Measurements from ENCODE around the gene ALS2.

ALS2 gene

DNA sequence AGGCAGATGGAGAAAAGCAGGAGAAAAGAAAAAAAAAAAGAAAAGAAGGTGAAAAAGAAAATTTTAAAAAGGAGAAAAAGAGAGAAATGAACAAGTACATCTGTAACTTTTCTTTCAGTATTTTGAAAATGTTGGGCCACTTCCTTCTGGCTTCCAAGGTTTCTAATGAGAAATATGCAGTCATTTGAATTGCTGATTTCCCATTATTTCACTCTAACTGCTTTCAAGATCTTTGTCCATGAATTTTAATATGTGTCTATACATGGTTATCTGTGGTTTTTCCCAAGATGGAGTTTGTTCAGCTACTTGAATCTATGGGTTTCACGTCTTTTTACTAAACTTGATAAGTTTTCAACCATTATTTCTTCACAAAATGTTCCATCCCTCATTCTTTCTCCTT lies 68.0 kb downstream of the ALS2 start:
- DNase-seq (ENCODE audit: low spot score), result no peak
- in situ Hi-C loops (cut with MboI; ENCODE audit: low sequenced_read_pairs, unreplicated experiment), result no loop called here
- TF ChIP-seq, protein P1, sequence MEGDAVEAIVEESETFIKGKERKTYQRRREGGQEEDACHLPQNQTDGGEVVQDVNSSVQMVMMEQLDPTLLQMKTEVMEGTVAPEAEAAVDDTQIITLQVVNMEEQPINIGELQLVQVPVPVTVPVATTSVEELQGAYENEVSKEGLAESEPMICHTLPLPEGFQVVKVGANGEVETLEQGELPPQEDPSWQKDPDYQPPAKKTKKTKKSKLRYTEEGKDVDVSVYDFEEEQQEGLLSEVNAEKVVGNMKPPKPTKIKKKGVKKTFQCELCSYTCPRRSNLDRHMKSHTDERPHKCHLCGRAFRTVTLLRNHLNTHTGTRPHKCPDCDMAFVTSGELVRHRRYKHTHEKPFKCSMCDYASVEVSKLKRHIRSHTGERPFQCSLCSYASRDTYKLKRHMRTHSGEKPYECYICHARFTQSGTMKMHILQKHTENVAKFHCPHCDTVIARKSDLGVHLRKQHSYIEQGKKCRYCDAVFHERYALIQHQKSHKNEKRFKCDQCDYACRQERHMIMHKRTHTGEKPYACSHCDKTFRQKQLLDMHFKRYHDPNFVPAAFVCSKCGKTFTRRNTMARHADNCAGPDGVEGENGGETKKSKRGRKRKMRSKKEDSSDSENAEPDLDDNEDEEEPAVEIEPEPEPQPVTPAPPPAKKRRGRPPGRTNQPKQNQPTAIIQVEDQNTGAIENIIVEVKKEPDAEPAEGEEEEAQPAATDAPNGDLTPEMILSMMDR (IDR thresholded peaks at IDR 0.05; ENCODE audit: borderline replicate concordance, control extremely low read depth, extremely low read depth, insufficient read depth, missing control alignments), result no peak

GRCh38 chr2:201709747-201710146 lies 71.0 kb downstream of the ALS2 start:
- in situ Hi-C loops (cut with MboI; ENCODE audit: low sequenced_read_pairs, unreplicated experiment), result no loop called here
- no peak for DNase-seq (ENCODE audit: low spot score)

GRCh38 chr2:201709049-201709448 lies 71.7 kb downstream of the ALS2 start:
- TF ChIP-seq, protein P1 (IDR thresholded peaks at IDR 0.05; ENCODE audit: borderline replicate concordance, control extremely low read depth, extremely low read depth, insufficient read depth, missing control alignments), result no peak
- DNase-seq (ENCODE audit: low spot score), result no peak
- in situ Hi-C loops (cut with MboI; ENCODE audit: low sequenced_read_pairs, unreplicated experiment), result no loop called here

More at GRCh38 chr2:201709747-201710146, 71.0 kb downstream of the ALS2 start:
- TF ChIP-seq, protein P1 (IDR thresholded peaks at IDR 0.05; ENCODE audit: borderline replicate concordance, control extremely low read depth, extremely low read depth, insufficient read depth, missing control alignments), result no peak

- TF ChIP-seq, protein P1 (IDR thresholded peaks at IDR 0.05; ENCODE audit: borderline replicate concordance, control extremely low read depth, extremely low read depth, insufficient read depth, missing control alignments), result no peak
- no peak for DNase-seq (ENCODE audit: low spot score)
- in situ Hi-C loops (cut with MboI; ENCODE audit: low sequenced_read_pairs, unreplicated experiment), result no loop called here
Observed at GRCh38 chr2:201707753-201708152, 73.0 kb downstream of the ALS2 start.

DNA sequence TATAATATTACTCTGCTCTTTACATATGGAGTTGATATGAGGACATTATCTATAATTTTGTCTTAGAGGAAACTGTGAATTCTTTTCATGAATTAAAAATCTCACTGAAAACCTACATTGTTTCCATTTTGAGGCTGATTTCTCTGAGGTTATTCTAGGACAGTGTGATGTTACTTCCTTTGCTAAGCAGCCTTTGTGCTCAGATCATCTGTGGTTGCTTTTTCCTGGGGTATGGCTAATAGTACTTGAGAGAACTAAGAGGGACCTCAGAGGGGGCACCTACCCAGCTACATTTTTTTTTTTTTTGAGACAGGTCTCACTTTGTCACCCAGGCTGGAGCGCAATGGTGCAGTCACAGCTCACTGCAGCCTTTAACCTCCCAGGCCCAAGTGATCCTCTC lies 73.6 kb downstream of the ALS2 start:
- in situ Hi-C loops (cut with MboI; ENCODE audit: low sequenced_read_pairs, unreplicated experiment), result no loop called here
- no peak for DNase-seq (ENCODE audit: low spot score)
- TF ChIP-seq, protein P1 (IDR thresholded peaks at IDR 0.05; ENCODE audit: borderline replicate concordance, control extremely low read depth, extremely low read depth, insufficient read depth, missing control alignments), result no peak

DNA sequence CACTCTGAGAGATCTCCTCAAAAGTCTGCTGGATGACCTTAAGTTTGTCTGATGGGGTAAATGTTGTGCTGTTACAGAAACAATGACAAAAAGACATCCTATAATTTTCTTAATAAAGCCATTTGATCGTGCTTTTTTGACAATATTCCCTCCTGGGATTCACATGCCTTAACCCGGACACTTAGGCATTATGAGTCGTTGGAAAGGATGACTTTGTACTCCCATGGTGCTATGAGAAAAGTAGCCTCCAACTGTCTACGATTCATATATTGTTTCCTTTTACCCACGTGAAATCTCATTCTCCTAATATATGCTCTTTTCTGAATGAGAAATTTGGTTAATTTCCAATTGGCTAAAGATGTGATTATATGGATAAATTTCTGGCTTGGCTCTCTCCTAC lies 76.2 kb downstream of the ALS2 start:
- in situ Hi-C loops (cut with MboI; ENCODE audit: low sequenced_read_pairs, unreplicated experiment), result no loop called here
- TF ChIP-seq, protein P1 (IDR thresholded peaks at IDR 0.05; ENCODE audit: borderline replicate concordance, control extremely low read depth, extremely low read depth, insufficient read depth, missing control alignments), result no peak
- no peak for DNase-seq (ENCODE audit: low spot score)

- TF ChIP-seq, protein P1 (IDR thresholded peaks at IDR 0.05; ENCODE audit: borderline replicate concordance, control extremely low read depth, extremely low read depth, insufficient read depth, missing control alignments), result no peak
Observed at GRCh38 chr2:201701646-201702045, 79.1 kb downstream of the ALS2 start.

More at GRCh38 chr2:201701646-201702045, 79.1 kb downstream of the ALS2 start:
- no peak for DNase-seq (ENCODE audit: low spot score)
- in situ Hi-C loops (cut with MboI; ENCODE audit: low sequenced_read_pairs, unreplicated experiment), result no loop called here

All from GM13976 (cell line).